Measurements from ENCODE around the gene ATP10D.

DNA sequence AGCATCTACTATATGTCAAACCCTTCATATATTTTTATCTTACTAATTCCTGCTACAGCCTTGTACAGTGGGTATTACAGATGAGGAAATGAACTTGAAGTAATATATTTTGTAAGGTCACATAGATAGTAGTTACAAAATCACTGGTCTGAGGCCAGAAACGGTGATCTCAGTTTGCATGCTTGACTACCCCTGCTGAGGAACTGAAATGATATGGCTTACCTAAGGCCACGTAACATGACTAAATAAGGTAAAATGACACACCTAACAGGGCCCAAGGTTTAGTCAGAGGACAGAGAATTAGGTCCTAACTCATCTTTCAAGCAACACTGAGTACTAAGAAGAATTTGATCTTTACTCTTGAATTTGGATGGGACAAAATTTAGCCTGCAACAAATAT, 20.1 kb upstream of the ATP10D start:
- TF ChIP-seq, protein P1, sequence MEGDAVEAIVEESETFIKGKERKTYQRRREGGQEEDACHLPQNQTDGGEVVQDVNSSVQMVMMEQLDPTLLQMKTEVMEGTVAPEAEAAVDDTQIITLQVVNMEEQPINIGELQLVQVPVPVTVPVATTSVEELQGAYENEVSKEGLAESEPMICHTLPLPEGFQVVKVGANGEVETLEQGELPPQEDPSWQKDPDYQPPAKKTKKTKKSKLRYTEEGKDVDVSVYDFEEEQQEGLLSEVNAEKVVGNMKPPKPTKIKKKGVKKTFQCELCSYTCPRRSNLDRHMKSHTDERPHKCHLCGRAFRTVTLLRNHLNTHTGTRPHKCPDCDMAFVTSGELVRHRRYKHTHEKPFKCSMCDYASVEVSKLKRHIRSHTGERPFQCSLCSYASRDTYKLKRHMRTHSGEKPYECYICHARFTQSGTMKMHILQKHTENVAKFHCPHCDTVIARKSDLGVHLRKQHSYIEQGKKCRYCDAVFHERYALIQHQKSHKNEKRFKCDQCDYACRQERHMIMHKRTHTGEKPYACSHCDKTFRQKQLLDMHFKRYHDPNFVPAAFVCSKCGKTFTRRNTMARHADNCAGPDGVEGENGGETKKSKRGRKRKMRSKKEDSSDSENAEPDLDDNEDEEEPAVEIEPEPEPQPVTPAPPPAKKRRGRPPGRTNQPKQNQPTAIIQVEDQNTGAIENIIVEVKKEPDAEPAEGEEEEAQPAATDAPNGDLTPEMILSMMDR (IDR thresholded peaks at IDR 0.05): no peak
- no peak for TF ChIP-seq POLR2AphosphoS5 (IDR thresholded peaks at IDR 0.05)
- no peak for TF ChIP-seq POLR2A (IDR thresholded peaks at IDR 0.05)

Measured in upper lobe of left lung (tissue), 4 donors.